GM23338 (cell line): ENCODE results near the gene ARAP1. TPM values are rescaled to one million over a fixed set of nuclear protein-coding genes. Genes with fewer than 3 reads are reported as not detected.

Experiments used
- ATAC-seq: fragments of 200-7000 bp; cut with Tn5 transposase; 3 replicates; pipeline ENCODE4 v1.9.1; 2020
- DNase-seq: peaks from one replicate; pipeline ENCODE4 v3.0.0-alpha.2; 2015; ENCODE audit warnings: low spot score
- H2AFZ ChIP-seq: fragments of 200-600 bp; sonication (generic); 2 replicates; pipeline ENCODE4 v1.8.0; 2016; ENCODE audit warnings: antibody characterized with exemption, mild to moderate bottlenecking, moderate library complexity
- H3F3A ChIP-seq: fragments of 200-600 bp; sonication (generic); replicated peaks from 2 replicates; pipeline ENCODE4 v1.8.0; 2017; ENCODE audit warnings: antibody characterized with exemption, mixed run types, low read depth
- H3K27ac ChIP-seq: fragments of 200-600 bp; sonication (generic); 2 replicates; pipeline ENCODE4 v1.6.1; 2016; ENCODE audit warnings: low read depth
- H3K27me3 ChIP-seq: fragments of 200-600 bp; sonication (generic); 2 replicates; pipeline ENCODE4 v1.8.0; 2016; ENCODE audit warnings: mild to moderate bottlenecking, mixed run types, moderate library complexity; ENCODE audit not compliant: insufficient read depth
- H3K36me3 ChIP-seq: fragments of 200-600 bp; sonication (generic); 2 replicates; pipeline ENCODE4 v1.8.0; 2016; ENCODE audit warnings: mild to moderate bottlenecking; ENCODE audit not compliant: insufficient read depth
- H3K4me1 ChIP-seq: fragments of 200-600 bp; sonication (generic); 2 replicates; pipeline ENCODE4 v1.8.0; 2016; ENCODE audit warnings: mild to moderate bottlenecking, moderate library complexity; ENCODE audit not compliant: insufficient read depth
- H3K4me2 ChIP-seq: fragments of 200-600 bp; sonication (generic); 2 replicates; pipeline ENCODE4 v1.7.1; 2017; ENCODE audit warnings: mixed run types
- H3K4me3 ChIP-seq: fragments of 200-600 bp; sonication (generic); 2 replicates; pipeline ENCODE4 v1.6.1; 2016; ENCODE audit warnings: mixed run types
- H3K79me2 ChIP-seq: fragments of 200-600 bp; sonication (generic); replicated peaks from 2 replicates; pipeline ENCODE4 v1.8.0; 2017; ENCODE audit warnings: mild to moderate bottlenecking; ENCODE audit not compliant: insufficient read depth
- H3K9me2 ChIP-seq: fragments of 200-600 bp; sonication (generic); 2 replicates; pipeline ENCODE4 v1.8.0; 2017; ENCODE audit not compliant: insufficient read depth
- H4K20me1 ChIP-seq: fragments of 200-600 bp; sonication (generic); replicated peaks from 2 replicates; pipeline ENCODE4 v1.8.0; 2017; ENCODE audit warnings: mild to moderate bottlenecking; ENCODE audit not compliant: insufficient read depth
- H3K27ac Mint-ChIP-seq: 2 replicates; pipeline ENCODE4 v1.8.0; 2020; ENCODE audit warnings: inconsistent platforms, mild to moderate bottlenecking, moderate library complexity, mixed read lengths
- H3K27me3 Mint-ChIP-seq: 3 replicates; pipeline ENCODE4 v1.8.0; 2022; ENCODE audit warnings: low read depth, mild to moderate bottlenecking, moderate library complexity, mixed read lengths, inconsistent platforms; ENCODE audit not compliant: insufficient read depth, poor library complexity
- H3K36me3 Mint-ChIP-seq: 3 replicates; pipeline ENCODE4 v1.8.0; 2021; ENCODE audit warnings: low read depth, mild to moderate bottlenecking, inconsistent platforms, moderate library complexity, mixed read lengths
- H3K4me1 Mint-ChIP-seq: 3 replicates; pipeline ENCODE4 v1.8.0; 2020; ENCODE audit warnings: mild to moderate bottlenecking, inconsistent platforms, mixed read lengths
- H3K4me3 Mint-ChIP-seq: 3 replicates; pipeline ENCODE4 v1.8.0; 2021; ENCODE audit warnings: moderate library complexity, mild to moderate bottlenecking, inconsistent platforms, mixed read lengths
- H3K9me3 Mint-ChIP-seq: 3 replicates; pipeline ENCODE4 v1.8.0; 2020; ENCODE audit warnings: moderate library complexity, mild to moderate bottlenecking, inconsistent platforms, mixed read lengths
- EZH2 ChIP-seq: fragments of 200-600 bp; sonication (generic); IDR thresholded peaks from one replicate; pipeline ENCODE4 v1.8.0; 2017; ENCODE audit warnings: antibody characterized with exemption, mild to moderate bottlenecking, low read depth; ENCODE audit not compliant: unreplicated experiment
- JUNB ChIP-seq: IDR thresholded peaks from one replicate; pipeline ENCODE4 v1.6.1; 2016; ENCODE audit warnings: antibody characterized with exemption; ENCODE audit not compliant: unreplicated experiment
- NANOG ChIP-seq: IDR thresholded peaks from 2 replicates; pipeline ENCODE4 v1.6.1; 2016; ENCODE audit warnings: antibody characterized with exemption, borderline replicate concordance
- POLR2AphosphoS5 ChIP-seq: IDR thresholded peaks from 2 replicates; pipeline ENCODE4 v1.6.1; 2016; ENCODE audit warnings: antibody characterized with exemption, low read depth
- STAT1 ChIP-seq: IDR thresholded peaks from one replicate; pipeline ENCODE4 v1.6.1; 2016; ENCODE audit warnings: antibody characterized with exemption; ENCODE audit not compliant: unreplicated experiment
- ZNF114 ChIP-seq: fragments of 250-450 bp; sonication (Bioruptor Pico); IDR thresholded peaks from 2 replicates; pipeline ENCODE4 v1.5.0; 2020; ENCODE audit warnings: mild to moderate bottlenecking, moderate library complexity
- ZNF331 ChIP-seq: fragments of 250-450 bp; sonication (Bioruptor Pico); IDR thresholded peaks from 2 replicates; pipeline ENCODE4 v1.5.0; 2020; ENCODE audit warnings: low read depth, mild to moderate bottlenecking, moderate library complexity
- polyA plus RNA-seq: library from polyadenylated mRNA; unstranded; fragments of >200 nt; fragmentation: Nextera tagmentation; extraction: Ambion mirVana; gene quantifications from 2 replicates; pipeline ENCODE4 v1.2.1, GENCODE V29; 2016
- total RNA-seq: library from RNA; depleted of rRNA; stranded (reverse); fragments of >200 nt; shearing (Covaris generic); gene quantifications from 2 replicates; pipeline ENCODE4 v1.2.3, GENCODE V29; 2014
- TF ChIP-seq, protein P1 (sequence below): fragments of 250-450 bp; sonication (Bioruptor Pico); IDR thresholded peaks from 2 replicates; pipeline ENCODE4 v1.5.0; 2020; ENCODE audit warnings: mild to moderate bottlenecking, moderate library complexity
- TF ChIP-seq, protein P2 (sequence below), 2 experiments: fragments of 200-600 bp in 1 of 2; sonication (generic) in 1 of 2; conservative IDR thresholded peaks; 2 replicates each; pipeline versions ENCODE4 v1.5.1 to v1.6.1; 2016 to 2017; ENCODE audit warnings: antibody characterized with exemption in 2 of 2, low read depth in 2 of 2, mild to moderate bottlenecking in 2 of 2, moderate library complexity in 1 of 2

ARAP1 gene
- total and polyA plus RNA-seq, 2 experiments from 2014 or later: 24.5 to 116 TPM

GRCh38 chr11:72736452-72737069 is 15.6 kb downstream of the ARAP1 start (continued):
- TF ChIP-seq, protein P1, sequence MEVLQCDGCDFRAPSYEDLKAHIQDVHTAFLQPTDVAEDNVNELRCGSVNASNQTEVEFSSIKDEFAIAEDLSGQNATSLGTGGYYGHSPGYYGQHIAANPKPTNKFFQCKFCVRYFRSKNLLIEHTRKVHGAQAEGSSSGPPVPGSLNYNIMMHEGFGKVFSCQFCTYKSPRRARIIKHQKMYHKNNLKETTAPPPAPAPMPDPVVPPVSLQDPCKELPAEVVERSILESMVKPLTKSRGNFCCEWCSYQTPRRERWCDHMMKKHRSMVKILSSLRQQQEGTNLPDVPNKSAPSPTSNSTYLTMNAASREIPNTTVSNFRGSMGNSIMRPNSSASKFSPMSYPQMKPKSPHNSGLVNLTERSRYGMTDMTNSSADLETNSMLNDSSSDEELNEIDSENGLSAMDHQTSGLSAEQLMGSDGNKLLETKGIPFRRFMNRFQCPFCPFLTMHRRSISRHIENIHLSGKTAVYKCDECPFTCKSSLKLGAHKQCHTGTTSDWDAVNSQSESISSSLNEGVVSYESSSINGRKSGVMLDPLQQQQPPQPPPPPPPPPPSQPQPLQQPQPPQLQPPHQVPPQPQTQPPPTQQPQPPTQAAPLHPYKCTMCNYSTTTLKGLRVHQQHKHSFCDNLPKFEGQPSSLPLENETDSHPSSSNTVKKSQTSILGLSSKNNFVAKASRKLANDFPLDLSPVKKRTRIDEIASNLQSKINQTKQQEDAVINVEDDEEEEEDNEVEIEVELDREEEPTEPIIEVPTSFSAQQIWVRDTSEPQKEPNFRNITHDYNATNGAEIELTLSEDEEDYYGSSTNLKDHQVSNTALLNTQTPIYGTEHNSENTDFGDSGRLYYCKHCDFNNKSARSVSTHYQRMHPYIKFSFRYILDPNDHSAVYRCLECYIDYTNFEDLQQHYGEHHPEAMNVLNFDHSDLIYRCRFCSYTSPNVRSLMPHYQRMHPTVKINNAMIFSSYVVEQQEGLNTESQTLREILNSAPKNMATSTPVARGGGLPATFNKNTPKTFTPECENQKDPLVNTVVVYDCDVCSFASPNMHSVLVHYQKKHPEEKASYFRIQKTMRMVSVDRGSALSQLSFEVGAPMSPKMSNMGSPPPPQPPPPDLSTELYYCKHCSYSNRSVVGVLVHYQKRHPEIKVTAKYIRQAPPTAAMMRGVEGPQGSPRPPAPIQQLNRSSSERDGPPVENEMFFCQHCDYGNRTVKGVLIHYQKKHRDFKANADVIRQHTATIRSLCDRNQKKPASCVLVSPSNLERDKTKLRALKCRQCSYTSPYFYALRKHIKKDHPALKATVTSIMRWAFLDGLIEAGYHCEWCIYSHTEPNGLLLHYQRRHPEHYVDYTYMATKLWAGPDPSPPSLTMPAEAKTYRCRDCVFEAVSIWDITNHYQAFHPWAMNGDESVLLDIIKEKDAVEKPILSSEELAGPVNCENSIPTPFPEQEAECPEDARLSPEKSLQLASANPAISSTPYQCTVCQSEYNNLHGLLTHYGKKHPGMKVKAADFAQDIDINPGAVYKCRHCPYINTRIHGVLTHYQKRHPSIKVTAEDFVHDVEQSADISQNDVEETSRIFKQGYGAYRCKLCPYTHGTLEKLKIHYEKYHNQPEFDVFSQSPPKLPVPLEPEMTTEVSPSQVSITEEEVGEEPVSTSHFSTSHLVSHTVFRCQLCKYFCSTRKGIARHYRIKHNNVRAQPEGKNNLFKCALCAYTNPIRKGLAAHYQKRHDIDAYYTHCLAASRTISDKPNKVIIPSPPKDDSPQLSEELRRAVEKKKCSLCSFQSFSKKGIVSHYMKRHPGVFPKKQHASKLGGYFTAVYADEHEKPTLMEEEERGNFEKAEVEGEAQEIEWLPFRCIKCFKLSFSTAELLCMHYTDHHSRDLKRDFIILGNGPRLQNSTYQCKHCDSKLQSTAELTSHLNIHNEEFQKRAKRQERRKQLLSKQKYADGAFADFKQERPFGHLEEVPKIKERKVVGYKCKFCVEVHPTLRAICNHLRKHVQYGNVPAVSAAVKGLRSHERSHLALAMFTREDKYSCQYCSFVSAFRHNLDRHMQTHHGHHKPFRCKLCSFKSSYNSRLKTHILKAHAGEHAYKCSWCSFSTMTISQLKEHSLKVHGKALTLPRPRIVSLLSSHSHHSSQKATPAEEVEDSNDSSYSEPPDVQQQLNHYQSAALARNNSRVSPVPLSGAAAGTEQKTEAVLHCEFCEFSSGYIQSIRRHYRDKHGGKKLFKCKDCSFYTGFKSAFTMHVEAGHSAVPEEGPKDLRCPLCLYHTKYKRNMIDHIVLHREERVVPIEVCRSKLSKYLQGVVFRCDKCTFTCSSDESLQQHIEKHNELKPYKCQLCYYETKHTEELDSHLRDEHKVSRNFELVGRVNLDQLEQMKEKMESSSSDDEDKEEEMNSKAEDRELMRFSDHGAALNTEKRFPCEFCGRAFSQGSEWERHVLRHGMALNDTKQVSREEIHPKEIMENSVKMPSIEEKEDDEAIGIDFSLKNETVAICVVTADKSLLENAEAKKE (CRISPR knock-in tag): no peak
- TF ChIP-seq ZNF114 (CRISPR knock-in tag) (no peak), ZNF331 (no peak)

GRCh38 chr11:72735495-72736027 is 16.6 kb downstream of the ARAP1 start:
- no peaks in the 10 kb centered on the region; the same call in 2 of the 3 replicates for H3K9me3 Mint-ChIP-seq

More at GRCh38 chr11:72735495-72736027, 16.6 kb downstream of the ARAP1 start:
- no peak overlapping the region for H3K27ac ChIP-seq
- TF ChIP-seq, protein P2, sequence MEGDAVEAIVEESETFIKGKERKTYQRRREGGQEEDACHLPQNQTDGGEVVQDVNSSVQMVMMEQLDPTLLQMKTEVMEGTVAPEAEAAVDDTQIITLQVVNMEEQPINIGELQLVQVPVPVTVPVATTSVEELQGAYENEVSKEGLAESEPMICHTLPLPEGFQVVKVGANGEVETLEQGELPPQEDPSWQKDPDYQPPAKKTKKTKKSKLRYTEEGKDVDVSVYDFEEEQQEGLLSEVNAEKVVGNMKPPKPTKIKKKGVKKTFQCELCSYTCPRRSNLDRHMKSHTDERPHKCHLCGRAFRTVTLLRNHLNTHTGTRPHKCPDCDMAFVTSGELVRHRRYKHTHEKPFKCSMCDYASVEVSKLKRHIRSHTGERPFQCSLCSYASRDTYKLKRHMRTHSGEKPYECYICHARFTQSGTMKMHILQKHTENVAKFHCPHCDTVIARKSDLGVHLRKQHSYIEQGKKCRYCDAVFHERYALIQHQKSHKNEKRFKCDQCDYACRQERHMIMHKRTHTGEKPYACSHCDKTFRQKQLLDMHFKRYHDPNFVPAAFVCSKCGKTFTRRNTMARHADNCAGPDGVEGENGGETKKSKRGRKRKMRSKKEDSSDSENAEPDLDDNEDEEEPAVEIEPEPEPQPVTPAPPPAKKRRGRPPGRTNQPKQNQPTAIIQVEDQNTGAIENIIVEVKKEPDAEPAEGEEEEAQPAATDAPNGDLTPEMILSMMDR (conservative IDR thresholded peaks at IDR 0.05; ENCODE audit: low read depth in 2 of 2): no peak
- TF ChIP-seq ZNF331: no peak
- TF ChIP-seq NANOG: 0 out of 2 replicates have a peak, but pooled peaks have one; percentile 5
- TF ChIP-seq ZNF114 (CRISPR knock-in tag): no peak
- TF ChIP-seq POLR2AphosphoS5: no peak
- TF ChIP-seq EZH2: no peak
- no peak for TF ChIP-seq STAT1
- TF ChIP-seq JUNB: no peak
- no peak overlapping the region for H2AFZ ChIP-seq
- H3K27ac Mint-ChIP-seq: peak overlapping the region; percentile 96
- H3F3A ChIP-seq: no peaks in the 10 kb centered on the region
- H3K4me1 ChIP-seq: peaks cover 32% of the 10 kb centered on the region
- H3K4me1 Mint-ChIP-seq: peaks cover 45% of the 10 kb centered on the region
- H3K36me3 Mint-ChIP-seq: peaks cover 24% of the 10 kb centered on the region
- DNase-seq (peak; percentile 68), ATAC-seq (peak; percentile 35)
- H4K20me1 ChIP-seq: no peaks in the 10 kb centered on the region; the same call in 1 of the 2 replicates
- peaks cover 12% of the 10 kb centered on the region for H3K27me3 Mint-ChIP-seq
- no peaks in the 10 kb centered on the region for H3K27me3 ChIP-seq
- H3K9me2 ChIP-seq: no peaks in the 10 kb centered on the region
- no peak overlapping the region for H3K4me3 Mint-ChIP-seq
- H3K36me3 ChIP-seq: no peaks in the 10 kb centered on the region
- H3K4me3 ChIP-seq: no peak overlapping the region
- 0 out of 2 replicates have a peak overlapping the region, but pooled peaks have one; percentile 19 for H3K4me2 ChIP-seq
- peaks cover 71% of the 10 kb centered on the region for H3K79me2 ChIP-seq
